Neural cell (in vitro differentiated cells): ENCODE measurements around the gene INS. TPM values are rescaled to one million over a fixed set of nuclear protein-coding genes. Genes with fewer than 3 reads are reported as not detected.

Experiments used
- H2AFZ ChIP-seq: fragments of 200-600, 300-800 bp; sonication (generic), shearing (Covaris generic); 2 replicates; pipeline ENCODE4 v1.6.0; 2014; ENCODE audit warnings: low read depth, mild to moderate bottlenecking, antibody characterized with exemption, low read length, moderate library complexity
- H3F3A ChIP-seq: fragments of 200-600 bp; shearing (Covaris generic); 2 replicates; pipeline ENCODE4 v1.6.1; 2016; ENCODE audit warnings: mild to moderate bottlenecking, moderate library complexity, mixed read lengths, antibody characterized with exemption, low read length; ENCODE audit not compliant: insufficient read depth, poor library complexity, severe bottlenecking
- H3K27ac ChIP-seq: fragments of 200-600, 300-800 bp; sonication (generic), shearing (Covaris generic); 2 replicates; pipeline ENCODE4 v1.5.1; 2014; ENCODE audit warnings: mild to moderate bottlenecking, low read length, moderate library complexity
- H3K27me3 ChIP-seq: fragments of 300-800, 200-600 bp; sonication (generic), shearing (Covaris generic); 2 replicates; pipeline ENCODE4 v1.6.0; 2014; ENCODE audit warnings: mild to moderate bottlenecking, low read depth, low read length, moderate library complexity; ENCODE audit not compliant: insufficient read depth
- H3K36me3 ChIP-seq: fragments of 300-800, 200-600 bp; sonication (generic), shearing (Covaris generic); 2 replicates; pipeline ENCODE4 v1.5.1; 2014; ENCODE audit warnings: mild to moderate bottlenecking, antibody characterized with exemption, low read length, moderate library complexity; ENCODE audit not compliant: insufficient read depth
- H3K4me2 ChIP-seq: fragments of 300-800, 200-600 bp; sonication (generic), shearing (Covaris generic); 2 replicates; pipeline ENCODE4 v1.6.0; 2014; ENCODE audit warnings: mild to moderate bottlenecking, low read length
- H3K4me3 ChIP-seq: fragments of 300-800, 200-600 bp; sonication (generic), shearing (Covaris generic); 2 replicates; pipeline ENCODE4 v1.5.1; 2014; ENCODE audit warnings: mild to moderate bottlenecking, low read length, moderate library complexity
- H3K79me2 ChIP-seq: fragments of 200-600 bp; shearing (Covaris generic); replicated peaks from 2 replicates; pipeline ENCODE4 v1.6.0; 2014; ENCODE audit warnings: mild to moderate bottlenecking, low read length, moderate library complexity; ENCODE audit not compliant: insufficient read depth
- H3K9ac ChIP-seq: fragments of 300-800, 200-600 bp; sonication (generic), shearing (Covaris generic); 2 replicates; pipeline ENCODE4 v1.6.1; 2016; ENCODE audit warnings: mild to moderate bottlenecking, low read length, mixed read lengths
- H3K9me2 ChIP-seq: fragments of 200-600 bp; shearing (Covaris generic); 2 replicates; pipeline ENCODE4 v1.6.1; 2016; ENCODE audit warnings: mild to moderate bottlenecking, low read length, mixed read lengths; ENCODE audit not compliant: insufficient read depth
- H3K9me3 ChIP-seq: fragments of 200-600, 300-800 bp; sonication (generic), shearing (Covaris generic); 2 replicates; pipeline ENCODE4 v1.6.1; 2016; ENCODE audit warnings: mild to moderate bottlenecking, mixed run types, low read length, moderate library complexity, mixed read lengths
- H4K20me1 ChIP-seq: fragments of 200-600 bp; shearing (Covaris generic); 2 replicates; pipeline ENCODE4 v1.6.1; 2016; ENCODE audit warnings: mild to moderate bottlenecking, mixed run types; ENCODE audit not compliant: insufficient read depth
- CTCF ChIP-seq: fragments of 450-650 bp; IDR thresholded peaks from 2 replicates; pipeline ENCODE4 v1.5.1; 2014; ENCODE audit warnings: antibody characterized with exemption, mild to moderate bottlenecking, moderate library complexity; ENCODE audit not compliant: poor library complexity, severe bottlenecking
- EP300 ChIP-seq: fragments of 450-650 bp; conservative IDR thresholded peaks from 2 replicates; pipeline ENCODE4 v1.6.1; 2014; ENCODE audit warnings: antibody characterized with exemption, mild to moderate bottlenecking, moderate library complexity; ENCODE audit not compliant: poor library complexity, severe bottlenecking
- EZH2 ChIP-seq: fragments of 200-600, 300-800 bp; shearing (Covaris generic), sonication (generic); IDR thresholded peaks from 2 replicates; pipeline ENCODE4 v1.6.1; 2014; ENCODE audit warnings: antibody characterized with exemption, low read length, borderline replicate concordance, mild to moderate bottlenecking; ENCODE audit not compliant: insufficient read depth, poor library complexity, severe bottlenecking
- MXI1 ChIP-seq: fragments of 450-650 bp; conservative IDR thresholded peaks from 2 replicates; pipeline ENCODE4 v1.6.1; 2014; ENCODE audit warnings: antibody characterized with exemption, mild to moderate bottlenecking; ENCODE audit not compliant: poor library complexity, severe bottlenecking
- POLR2AphosphoS5 ChIP-seq: IDR thresholded peaks from 2 replicates; pipeline ENCODE4 v1.6.1; 2012
- RAD21 ChIP-seq: fragments of 450-650 bp; conservative IDR thresholded peaks from 2 replicates; pipeline ENCODE4 v1.6.1; 2014; ENCODE audit warnings: antibody characterized with exemption, mild to moderate bottlenecking, moderate library complexity
- SMC3 ChIP-seq: fragments of 450-650 bp; conservative IDR thresholded peaks from 2 replicates; pipeline ENCODE4 v1.6.1; 2014; ENCODE audit warnings: antibody characterized with exemption, mild to moderate bottlenecking, moderate library complexity; ENCODE audit not compliant: poor library complexity
- TAF1 ChIP-seq: IDR thresholded peaks from 2 replicates; pipeline ENCODE4 v1.6.1; 2012; ENCODE audit warnings: low read depth
- polyA plus RNA-seq: library from polyadenylated mRNA; depleted of rRNA; stranded (reverse); fragments of >200 nt; gene quantifications from 2 replicates; pipeline ENCODE4 v1.2.3, GENCODE V29; 2014
- TF ChIP-seq, protein P1 (sequence below): IDR thresholded peaks from 2 replicates; pipeline ENCODE4 v1.6.1; 2012; ENCODE audit warnings: borderline replicate concordance

INS gene
- polyA plus RNA-seq, 1 donor from 2014 or later: not detected

GRCh38 chr11:2209900-2210321 lies 48.9 kb upstream of the INS start:
- Histone ChIP-seq H4K20me1 (no peaks in the 10 kb centered on the region), H3K9me2 (no peaks in the 10 kb centered on the region), H3K4me3 (no peak overlapping the region), H3K27me3 (no peaks in the 10 kb centered on the region), H3K9me3 (no peaks in the 10 kb centered on the region), H3K36me3 (no peaks in the 10 kb centered on the region), H3K27ac (no peak overlapping the region), H3K9ac (no peak overlapping the region), H3K79me2 (no peaks in the 10 kb centered on the region), H2AFZ (no peak overlapping the region), H3F3A (no peaks in the 10 kb centered on the region), H3K4me2 (no peak overlapping the region)
- no peak for TF ChIP-seq POLR2AphosphoS5
- TF ChIP-seq RAD21: no peak
- no peak for TF ChIP-seq EP300
- no peak for TF ChIP-seq SMC3
- TF ChIP-seq, protein P1, sequence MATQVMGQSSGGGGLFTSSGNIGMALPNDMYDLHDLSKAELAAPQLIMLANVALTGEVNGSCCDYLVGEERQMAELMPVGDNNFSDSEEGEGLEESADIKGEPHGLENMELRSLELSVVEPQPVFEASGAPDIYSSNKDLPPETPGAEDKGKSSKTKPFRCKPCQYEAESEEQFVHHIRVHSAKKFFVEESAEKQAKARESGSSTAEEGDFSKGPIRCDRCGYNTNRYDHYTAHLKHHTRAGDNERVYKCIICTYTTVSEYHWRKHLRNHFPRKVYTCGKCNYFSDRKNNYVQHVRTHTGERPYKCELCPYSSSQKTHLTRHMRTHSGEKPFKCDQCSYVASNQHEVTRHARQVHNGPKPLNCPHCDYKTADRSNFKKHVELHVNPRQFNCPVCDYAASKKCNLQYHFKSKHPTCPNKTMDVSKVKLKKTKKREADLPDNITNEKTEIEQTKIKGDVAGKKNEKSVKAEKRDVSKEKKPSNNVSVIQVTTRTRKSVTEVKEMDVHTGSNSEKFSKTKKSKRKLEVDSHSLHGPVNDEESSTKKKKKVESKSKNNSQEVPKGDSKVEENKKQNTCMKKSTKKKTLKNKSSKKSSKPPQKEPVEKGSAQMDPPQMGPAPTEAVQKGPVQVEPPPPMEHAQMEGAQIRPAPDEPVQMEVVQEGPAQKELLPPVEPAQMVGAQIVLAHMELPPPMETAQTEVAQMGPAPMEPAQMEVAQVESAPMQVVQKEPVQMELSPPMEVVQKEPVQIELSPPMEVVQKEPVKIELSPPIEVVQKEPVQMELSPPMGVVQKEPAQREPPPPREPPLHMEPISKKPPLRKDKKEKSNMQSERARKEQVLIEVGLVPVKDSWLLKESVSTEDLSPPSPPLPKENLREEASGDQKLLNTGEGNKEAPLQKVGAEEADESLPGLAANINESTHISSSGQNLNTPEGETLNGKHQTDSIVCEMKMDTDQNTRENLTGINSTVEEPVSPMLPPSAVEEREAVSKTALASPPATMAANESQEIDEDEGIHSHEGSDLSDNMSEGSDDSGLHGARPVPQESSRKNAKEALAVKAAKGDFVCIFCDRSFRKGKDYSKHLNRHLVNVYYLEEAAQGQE: no peak
- no peak for TF ChIP-seq MXI1
- TF ChIP-seq TAF1: no peak
- no peak for TF ChIP-seq EZH2

DNA sequence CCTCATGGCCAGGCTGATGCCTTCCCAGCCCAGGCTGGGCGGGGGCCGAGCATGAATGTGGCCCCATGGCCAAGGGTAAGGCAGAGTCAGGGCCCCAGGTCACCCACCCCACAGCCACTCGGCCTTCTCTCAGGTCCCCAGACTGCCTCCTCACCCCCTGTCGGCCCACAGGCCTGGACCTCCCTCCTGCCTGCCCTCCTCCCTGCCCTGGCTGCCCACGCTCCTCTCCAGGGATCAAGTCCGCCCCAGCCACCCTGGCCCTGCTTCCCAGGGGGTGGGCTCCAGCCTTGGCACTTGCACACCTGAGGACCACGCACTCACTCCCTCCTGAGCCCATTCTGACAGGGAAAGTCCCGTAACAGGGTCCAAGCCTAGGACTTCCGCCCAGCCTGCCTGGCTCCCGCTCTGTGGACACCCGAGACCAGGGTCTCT lies 48.4 kb upstream of the INS start:
- Histone ChIP-seq H4K20me1 (no peaks in the 10 kb centered on the region), H3K27me3 (no peaks in the 10 kb centered on the region), H3K27ac (no peak overlapping the region), H3K9ac (no peak overlapping the region), H3K9me3 (no peaks in the 10 kb centered on the region), H3K79me2 (no peaks in the 10 kb centered on the region), H3K4me3 (no peak overlapping the region), H2AFZ (no peak overlapping the region), H3K36me3 (no peaks in the 10 kb centered on the region), H3K4me2 (no peak overlapping the region), H3K9me2 (no peaks in the 10 kb centered on the region), H3F3A (no peaks in the 10 kb centered on the region)
- TF ChIP-seq POLR2AphosphoS5: no peak
- TF ChIP-seq RAD21: no peak
- no peak for TF ChIP-seq CTCF
- no peak for TF ChIP-seq TAF1
- TF ChIP-seq, protein P1: no peak
- TF ChIP-seq SMC3: no peak
- TF ChIP-seq MXI1: no peak
- no peak for TF ChIP-seq EP300
- TF ChIP-seq EZH2: no peak
